MM.1S (cell line): ENCODE measurements around the gene TMEM187.

Experiments
- DNase-seq: peaks from one replicate; pipeline ENCODE4 v3.0.0-alpha.2; 2015
- H2AFZ ChIP-seq: fragments of 300-600 bp; sonication (generic); 2 replicates; pipeline ENCODE4 v1.6.0; 2016; ENCODE audit warnings: antibody characterized with exemption, low read length
- H3F3A ChIP-seq: fragments of 300-600 bp; sonication (generic); 2 replicates; pipeline ENCODE4 v1.6.1; 2016; ENCODE audit warnings: mild to moderate bottlenecking, antibody characterized with exemption, low read length, moderate library complexity, mixed read lengths; ENCODE audit not compliant: insufficient read depth
- H3K27ac ChIP-seq: fragments of 300-600 bp; sonication (generic); 2 replicates; pipeline ENCODE4 v1.5.1; 2016; ENCODE audit warnings: mild to moderate bottlenecking, low read length
- H3K27me3 ChIP-seq: fragments of 300-600 bp; sonication (generic); replicated peaks from 2 replicates; pipeline ENCODE4 v1.6.0; 2016; ENCODE audit warnings: low read length; ENCODE audit not compliant: insufficient read depth
- H3K36me3 ChIP-seq: fragments of 300-600 bp; sonication (generic); replicated peaks from 2 replicates; pipeline ENCODE4 v1.6.1; 2016; ENCODE audit warnings: mild to moderate bottlenecking, low read length, mixed read lengths; ENCODE audit not compliant: insufficient read depth
- H3K4me1 ChIP-seq: fragments of 300-600 bp; sonication (generic); 2 replicates; pipeline ENCODE4 v1.6.1; 2016; ENCODE audit warnings: low read length, mixed read lengths
- H3K4me2 ChIP-seq: fragments of 300-600 bp; sonication (generic); 2 replicates; pipeline ENCODE4 v1.6.0; 2016; ENCODE audit warnings: low read depth, low read length
- H3K4me3 ChIP-seq: fragments of 300-600 bp; sonication (generic); 2 replicates; pipeline ENCODE4 v1.5.1; 2016; ENCODE audit warnings: low read length, mixed read lengths
- H3K79me2 ChIP-seq: fragments of 300-600 bp; sonication (generic); 2 replicates; pipeline ENCODE4 v1.6.1; 2016; ENCODE audit warnings: mixed run types, low read length, mixed read lengths
- H3K9ac ChIP-seq: fragments of 300-600 bp; sonication (generic); 2 replicates; pipeline ENCODE4 v1.6.1; 2016; ENCODE audit warnings: low read length, mixed read lengths
- H3K9me2 ChIP-seq: fragments of 300-600 bp; sonication (generic); replicated peaks from 2 replicates; pipeline ENCODE4 v1.6.1; 2016; ENCODE audit warnings: mild to moderate bottlenecking, low read length, mixed read lengths; ENCODE audit not compliant: insufficient read depth
- H3K9me3 ChIP-seq: fragments of 300-600 bp; sonication (generic); replicated peaks from 2 replicates; pipeline ENCODE4 v1.6.1; 2016; ENCODE audit warnings: mild to moderate bottlenecking, low read length, mixed read lengths; ENCODE audit not compliant: insufficient read depth
- H4K20me1 ChIP-seq: fragments of 300-600 bp; sonication (generic); 2 replicates; pipeline ENCODE4 v1.6.1; 2016; ENCODE audit warnings: mild to moderate bottlenecking, low read length, moderate library complexity, mixed read lengths; ENCODE audit not compliant: insufficient read depth
- CTCF ChIP-seq: fragments of 300-600 bp; sonication (generic); IDR thresholded peaks from 2 replicates; pipeline ENCODE4 v1.5.1; 2016; ENCODE audit warnings: antibody characterized with exemption, low read length, mixed read lengths
- EZH2 ChIP-seq: fragments of 300-600 bp; sonication (generic); optimal IDR thresholded peaks from 2 replicates; pipeline ENCODE3; 2017; ENCODE audit warnings: low read depth, mild to moderate bottlenecking, antibody characterized with exemption, low read length, mixed read lengths
- EZH2phosphoT487 ChIP-seq: fragments of 300-600 bp; sonication (generic); IDR thresholded peaks from 2 replicates; pipeline ENCODE4 v1.6.1; 2018; ENCODE audit warnings: antibody characterized with exemption, low read length

TMEM187 gene

GRCh38 chrX:153971124-153971449, 1.5 kb upstream of the TMEM187 start:
- TF ChIP-seq CTCF (no peak), EZH2 (no peak), EZH2phosphoT487 (no peak)
- Histone ChIP-seq H3K27ac (peak overlapping the region; percentile 99), H3K9me2 (no peaks in the 10 kb centered on the region), H3K9me3 (no peaks in the 10 kb centered on the region), H3K4me2 (peak overlapping the region; percentile 65; the same call in 1 of the 2 replicates), H3K36me3 (no peaks in the 10 kb centered on the region), H3K79me2 (peaks cover 64% of the 10 kb centered on the region), H3K4me3 (peak overlapping the region; percentile 94), H3K27me3 (no peaks in the 10 kb centered on the region), H2AFZ (no peak overlapping the region), H3K4me1 (peaks cover 21% of the 10 kb centered on the region), H4K20me1 (peaks cover 16% of the 10 kb centered on the region; the same call in 1 of the 2 replicates), H3K9ac (peak overlapping the region; percentile 100), H3F3A (peaks cover 36% of the 10 kb centered on the region)
- peak; percentile 85 for DNase-seq

- no peaks in the 10 kb centered on the region for H3K9me3 ChIP-seq
- TF ChIP-seq CTCF (no peak), EZH2phosphoT487 (no peak), EZH2 (no peak)
- no peak within 1 kb of the TSS for H2AFZ ChIP-seq
- H3K4me1 ChIP-seq: peaks cover 21% of the 10 kb centered on the region
- H4K20me1 ChIP-seq: peaks cover 9% of the 10 kb centered on the region; the same call in 1 of the 2 replicates
- peak within 1 kb of the TSS; percentile 94 for H3K4me3 ChIP-seq
- peaks cover 58% of the 10 kb centered on the region for H3K79me2 ChIP-seq
- H3K36me3 ChIP-seq: no peaks in the 10 kb centered on the region
- H3F3A ChIP-seq: peaks cover 36% of the 10 kb centered on the region
- H3K27me3 ChIP-seq: no peaks in the 10 kb centered on the region
- H3K27ac ChIP-seq: peak within 1 kb of the TSS; percentile 99
- DNase-seq: peak; percentile 79
- H3K4me2 ChIP-seq: peak within 1 kb of the TSS; percentile 65
- H3K9ac ChIP-seq: peak within 1 kb of the TSS; percentile 100
- H3K9me2 ChIP-seq: no peaks in the 10 kb centered on the region
Measured at GRCh38 chrX:153971450-153972367, 845 bp upstream of the TMEM187 start, which contains the start of gene HCFC1. HCFC1 (minus strand) TSS chrX:153971818; CDS start chrX:153970840, 978 bp downstream.

- H3K9me3 ChIP-seq: no peaks in the 10 kb centered on the region
- no peak overlapping the region for H2AFZ ChIP-seq
- no peak for DNase-seq
- no peak for TF ChIP-seq EZH2phosphoT487
- TF ChIP-seq EZH2: no peak
- TF ChIP-seq CTCF: no peak
- H4K20me1 ChIP-seq: peaks cover 1% of the 10 kb centered on the region; the same call in 1 of the 2 replicates
- no peaks in the 10 kb centered on the region for H3K27me3 ChIP-seq
- peaks cover 5% of the 10 kb centered on the region; the same call in 1 of the 2 replicates for H3K4me1 ChIP-seq
- peak overlapping the region; percentile 95 for H3K27ac ChIP-seq
- peaks cover 34% of the 10 kb centered on the region for H3F3A ChIP-seq
- peak overlapping the region; percentile 82 for H3K4me2 ChIP-seq
- peak overlapping the region; percentile 65 for H3K4me3 ChIP-seq
- no peaks in the 10 kb centered on the region for H3K9me2 ChIP-seq
- peaks cover 41% of the 10 kb centered on the region for H3K79me2 ChIP-seq
- H3K9ac ChIP-seq: peak overlapping the region; percentile 94
- H3K36me3 ChIP-seq: no peaks in the 10 kb centered on the region
Measured at GRCh38 chrX:153973127-153974002, 811 bp downstream of the TMEM187 start.
